Brain microvascular endothelial cell (primary cell): ENCODE results near the gene WWOX.

Experiments
- DNase-seq: peaks from one replicate; pipeline ENCODE4 v3.0.0-alpha.2; 2020
- H3K27ac ChIP-seq: fragments of 250-450 bp; sonication (Bioruptor Pico); 2 replicates; pipeline ENCODE4 v1.5.1; 2020; ENCODE audit warnings: mild to moderate bottlenecking, moderate library complexity
- H3K27me3 ChIP-seq: fragments of 250-450 bp; sonication (Bioruptor Pico); replicated peaks from 2 replicates; pipeline ENCODE4 v1.5.1; 2020; ENCODE audit warnings: mild to moderate bottlenecking
- H3K36me3 ChIP-seq: fragments of 250-450 bp; sonication (Bioruptor Pico); replicated peaks from 2 replicates; pipeline ENCODE4 v1.5.1; 2020; ENCODE audit warnings: mild to moderate bottlenecking
- H3K4me3 ChIP-seq: 2 replicates; pipeline ENCODE4 v1.5.1; 2011; ENCODE audit warnings: low read depth, mild to moderate bottlenecking, control low read depth, low read length, moderate library complexity
- CTCF ChIP-seq: IDR thresholded peaks from 2 replicates; pipeline ENCODE4 v1.5.1; 2011; ENCODE audit warnings: low read depth, mild to moderate bottlenecking, moderate library complexity, low read length, control low read depth, inconsistent platforms; ENCODE audit errors: missing control alignments
- in situ Hi-C: cut with HindIII; loops from 2 replicates; pipeline ENCODE4 v1.10.0; 2017; ENCODE audit warnings: low sequenced_read_pairs, low pct_ligation_motif_present

The WWOX gene

GRCh38 chr16:78065319-78065718, 34.1 kb upstream of the WWOX start:
- DNase-seq: no peak
- H3K27ac ChIP-seq: no peak overlapping the region
- no peak overlapping the region for H3K4me3 ChIP-seq
- no peaks in the 10 kb centered on the region for H3K36me3 ChIP-seq
- in situ Hi-C loops: no loop called here
- TF ChIP-seq CTCF: no peak
- no peaks in the 10 kb centered on the region for H3K27me3 ChIP-seq

- TF ChIP-seq CTCF: no peak
- H3K27me3 ChIP-seq: no peaks in the 10 kb centered on the region
- no peaks in the 10 kb centered on the region for H3K36me3 ChIP-seq
- H3K4me3 ChIP-seq: no peak overlapping the region
- DNase-seq: no peak
- H3K27ac ChIP-seq: no peak overlapping the region
- in situ Hi-C loops: no loop called here
Observed at GRCh38 chr16:78069913-78070312, 29.5 kb upstream of the WWOX start.

GRCh38 chr16:78072275-78072674, 27.2 kb upstream of the WWOX start:
- Histone ChIP-seq H3K4me3 (no peak overlapping the region), H3K27ac (no peak overlapping the region), H3K27me3 (no peaks in the 10 kb centered on the region), H3K36me3 (no peaks in the 10 kb centered on the region)
- in situ Hi-C loops: no loop called here
- no peak for DNase-seq
- TF ChIP-seq CTCF: no peak

GRCh38 chr16:78075800-78076199, 23.7 kb upstream of the WWOX start:
- in situ Hi-C loops: no loop called here
- no peak for TF ChIP-seq CTCF
- Histone ChIP-seq H3K27me3 (no peaks in the 10 kb centered on the region), H3K4me3 (no peak overlapping the region), H3K36me3 (no peaks in the 10 kb centered on the region), H3K27ac (no peak overlapping the region)
- no peak for DNase-seq

GRCh38 chr16:78081341-78081740, 18.1 kb upstream of the WWOX start:
- Histone ChIP-seq H3K27ac (no peak overlapping the region), H3K36me3 (no peaks in the 10 kb centered on the region), H3K27me3 (no peaks in the 10 kb centered on the region), H3K4me3 (no peak overlapping the region)
- TF ChIP-seq CTCF: no peak
- DNase-seq: no peak
- in situ Hi-C loops: no loop called here

GRCh38 chr16:78091419-78091818, 8.0 kb upstream of the WWOX start:
- Histone ChIP-seq H3K27ac (no peak overlapping the region), H3K36me3 (no peaks in the 10 kb centered on the region), H3K4me3 (no peak overlapping the region), H3K27me3 (no peaks in the 10 kb centered on the region)
- no peak for TF ChIP-seq CTCF
- in situ Hi-C loops: no loop called here
- DNase-seq: no peak
